ENCODE results near the gene GOT1. TPM values are rescaled to one million over a fixed set of nuclear protein-coding genes. Genes with fewer than 3 reads are reported as not detected.

Gene GOT1
- total RNA-seq, 1 donor from 2014 or later = 35.9 TPM

DNA sequence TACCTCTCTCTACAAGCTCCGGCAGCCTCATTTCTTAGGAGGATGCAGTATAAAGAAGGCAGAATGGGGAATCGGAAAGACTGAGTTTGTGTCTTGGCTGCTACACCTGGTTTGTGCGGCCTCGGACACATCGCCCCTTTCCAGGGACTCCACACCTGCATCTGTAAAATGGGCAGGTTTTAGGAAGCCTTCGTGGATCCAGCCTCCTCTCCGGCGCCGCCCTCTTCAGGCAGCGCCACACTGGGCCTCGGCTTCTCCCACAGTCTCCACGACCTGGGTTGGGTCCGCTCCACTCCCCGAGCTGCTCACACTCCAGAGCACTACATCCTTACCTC, 341 bp downstream of the GOT1 start:
- peak overlapping the region; percentile 94 for H3K27ac Mint-ChIP-seq
- intact Hi-C loops (cut with micrococcal nuclease) = loop anchor here (1.0 to 10.0 kb wide), 8 partner anchors 38 to 1295 kb away; partner anchors contain the start of genes COX15, CUTC, ENTPD7 and HPS1
- H3K4me3 Mint-ChIP-seq = peak overlapping the region; percentile 99
- peaks cover 26% of the 10 kb centered on the region for H3K4me1 Mint-ChIP-seq (ENCODE audit: low read depth)
- DNase-seq (ENCODE audit: low spot score) = no peak
- peaks cover 3% of the 10 kb centered on the region for H3K27me3 Mint-ChIP-seq (ENCODE audit: insufficient read depth)
- peaks cover 2% of the 10 kb centered on the region for H3K36me3 Mint-ChIP-seq (ENCODE audit: low read depth)
- H3K9me3 Mint-ChIP-seq = no peaks in the 10 kb centered on the region

DNA sequence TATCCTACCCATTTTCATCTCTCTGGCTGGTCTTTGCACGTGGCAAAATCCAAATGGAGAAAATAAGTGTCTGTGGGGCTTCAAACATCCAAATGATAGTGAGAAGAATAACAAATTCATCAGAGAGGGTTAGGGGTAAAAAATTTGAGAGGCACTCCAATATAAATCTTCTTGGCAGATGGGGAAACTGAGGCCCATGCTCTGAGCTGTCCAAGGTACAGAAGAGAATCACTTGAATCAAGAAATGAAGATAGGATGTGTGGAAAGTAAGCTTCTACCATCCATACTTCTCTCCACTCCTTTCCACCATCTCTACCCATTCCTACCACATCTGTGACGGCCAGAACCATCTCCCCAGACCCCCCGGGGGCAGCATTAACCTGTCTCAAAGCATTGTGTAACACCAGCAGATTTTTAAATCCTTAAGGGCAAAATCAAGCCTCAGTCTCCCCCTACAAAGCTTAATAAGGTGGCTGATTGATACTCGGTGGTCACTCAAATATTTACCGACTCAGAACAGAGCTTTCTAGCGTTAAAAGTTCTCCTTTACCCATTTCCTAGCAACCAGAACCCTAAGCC, 818 bp downstream of the GOT1 start:
- H3K9me3 Mint-ChIP-seq = no peaks in the 10 kb centered on the region
- H3K27me3 Mint-ChIP-seq (ENCODE audit: insufficient read depth) = peaks cover 3% of the 10 kb centered on the region
- peak overlapping the region; percentile 99 for H3K4me3 Mint-ChIP-seq
- H3K27ac Mint-ChIP-seq = peak overlapping the region; percentile 94
- no peak for DNase-seq (ENCODE audit: low spot score)
- H3K36me3 Mint-ChIP-seq (ENCODE audit: low read depth) = peaks cover 6% of the 10 kb centered on the region
- H3K4me1 Mint-ChIP-seq (ENCODE audit: low read depth) = peaks cover 26% of the 10 kb centered on the region
- intact Hi-C loops (cut with micrococcal nuclease) = loop anchor here (1.0 to 10.0 kb wide), 8 partner anchors 37 to 1295 kb away; partner anchors contain the start of genes COX15, CUTC, ENTPD7 and HPS1

DNA sequence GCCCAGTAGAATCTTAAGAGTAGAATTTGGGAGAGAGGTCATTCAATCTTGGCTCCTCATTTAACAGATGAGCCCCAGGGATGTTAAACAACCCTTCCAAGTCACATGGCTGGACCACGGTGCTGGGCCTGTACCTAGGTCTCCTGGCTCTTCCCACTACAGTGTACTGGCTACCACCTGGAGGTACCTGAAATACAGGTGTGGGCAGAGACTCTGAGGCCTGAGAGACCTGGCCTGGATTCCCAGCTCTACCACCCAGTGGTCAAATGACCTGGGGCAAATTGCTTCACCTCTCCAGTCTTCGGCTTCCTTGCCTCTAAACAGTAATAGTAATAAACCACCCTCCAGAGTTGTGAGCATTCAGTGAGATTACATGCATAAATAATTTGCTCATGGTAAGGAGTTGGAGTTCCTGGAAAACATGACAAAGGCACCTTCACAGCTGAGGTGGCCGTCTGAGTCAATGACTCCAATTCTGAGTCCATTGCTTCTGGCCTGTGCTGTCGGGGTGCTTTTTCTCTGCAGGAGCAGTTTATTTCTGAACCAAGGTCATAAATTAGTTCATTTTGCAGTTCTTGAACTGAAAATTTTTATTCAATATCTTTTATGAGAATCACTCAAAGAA, 2.7 kb downstream of the GOT1 start:
- DNase-seq (ENCODE audit: low spot score) = no peak
- Mint-ChIP-seq H3K4me1 (ENCODE audit: low read depth) (peaks cover 26% of the 10 kb centered on the region), H3K36me3 (ENCODE audit: low read depth) (peaks cover 7% of the 10 kb centered on the region), H3K4me3 (no peak overlapping the region), H3K27me3 (ENCODE audit: insufficient read depth) (peaks cover 3% of the 10 kb centered on the region), H3K9me3 (no peaks in the 10 kb centered on the region), H3K27ac (no peak overlapping the region)
- intact Hi-C loops (cut with micrococcal nuclease) = no loop called here

DNA sequence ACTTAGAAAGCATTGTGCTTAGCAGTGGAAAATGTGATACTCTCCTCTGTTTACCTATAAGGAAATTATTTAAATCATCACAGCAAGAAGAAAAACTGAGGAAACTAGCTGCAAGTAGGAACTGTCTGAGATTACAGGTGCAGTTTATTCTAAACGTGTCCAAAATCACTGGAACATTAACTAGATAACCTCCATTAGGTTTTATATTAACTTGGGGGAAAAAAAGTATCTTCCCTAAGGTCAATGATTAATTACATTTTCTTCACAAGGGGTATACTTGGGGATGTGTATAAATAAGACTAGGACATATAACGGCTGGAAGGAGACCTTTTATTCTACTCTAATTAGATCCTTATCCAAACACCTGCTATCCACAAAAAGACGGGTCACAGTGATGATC, 3.7 kb downstream of the GOT1 start:
- Mint-ChIP-seq H3K4me3 (no peak overlapping the region), H3K4me1 (ENCODE audit: low read depth) (peaks cover 19% of the 10 kb centered on the region), H3K36me3 (ENCODE audit: low read depth) (peaks cover 7% of the 10 kb centered on the region), H3K9me3 (no peaks in the 10 kb centered on the region), H3K27me3 (ENCODE audit: insufficient read depth) (peaks cover 3% of the 10 kb centered on the region), H3K27ac (no peak overlapping the region)
- DNase-seq (ENCODE audit: low spot score) = no peak
- intact Hi-C loops (cut with micrococcal nuclease) = no loop called here

DNA sequence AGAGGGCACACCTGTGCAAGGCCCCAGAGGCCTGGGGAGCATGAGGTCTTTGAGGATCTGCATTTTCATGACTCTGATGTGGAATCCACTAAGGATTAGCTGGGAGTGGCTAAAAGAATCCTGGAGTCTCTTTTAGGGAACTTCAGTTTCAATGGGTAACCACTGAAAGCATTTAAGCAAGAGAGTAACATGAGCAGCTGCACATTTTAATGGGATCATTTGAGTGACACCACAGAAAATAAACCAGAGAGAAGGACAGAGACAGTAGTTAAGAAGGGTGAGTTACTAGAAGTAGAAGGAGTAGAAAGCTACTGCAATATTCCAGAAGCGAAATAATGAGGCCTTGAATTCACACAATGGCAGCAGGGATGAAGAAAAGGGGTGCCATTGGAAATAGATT, 5.2 kb downstream of the GOT1 start:
- Mint-ChIP-seq H3K4me1 (ENCODE audit: low read depth) (peaks cover 12% of the 10 kb centered on the region), H3K27ac (no peak overlapping the region), H3K4me3 (no peak overlapping the region), H3K27me3 (ENCODE audit: insufficient read depth) (no peaks in the 10 kb centered on the region), H3K36me3 (ENCODE audit: low read depth) (peaks cover 10% of the 10 kb centered on the region), H3K9me3 (no peaks in the 10 kb centered on the region)
- no peak for DNase-seq (ENCODE audit: low spot score)
- intact Hi-C loops (cut with micrococcal nuclease) = no loop called here

DNA sequence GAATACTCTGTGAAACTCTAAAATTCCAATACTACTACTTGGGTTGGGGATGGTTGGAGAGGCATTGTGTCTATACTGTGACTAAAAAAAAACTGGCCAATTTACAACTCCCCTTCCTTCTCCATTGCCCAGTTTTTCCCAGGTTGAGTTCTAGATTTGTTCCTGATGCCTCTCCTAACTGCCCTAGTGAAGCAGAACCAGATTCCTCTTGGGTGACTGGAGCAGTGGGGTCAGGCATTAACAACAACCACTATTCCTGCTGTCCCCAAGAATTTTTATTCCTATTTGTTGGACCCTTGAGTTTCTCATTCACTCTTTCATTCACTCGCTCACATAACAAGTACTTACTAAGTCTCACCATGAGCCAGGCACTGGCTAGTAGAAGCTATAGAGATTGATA, 5.8 kb downstream of the GOT1 start:
- intact Hi-C loops (cut with micrococcal nuclease) = no loop called here
- H3K9me3 Mint-ChIP-seq = no peaks in the 10 kb centered on the region
- peaks cover 15% of the 10 kb centered on the region for H3K36me3 Mint-ChIP-seq (ENCODE audit: low read depth)
- H3K27ac Mint-ChIP-seq = no peak overlapping the region
- no peak overlapping the region for H3K4me3 Mint-ChIP-seq
- DNase-seq (ENCODE audit: low spot score) = no peak
- no peaks in the 10 kb centered on the region for H3K27me3 Mint-ChIP-seq (ENCODE audit: insufficient read depth)
- peaks cover 7% of the 10 kb centered on the region for H3K4me1 Mint-ChIP-seq (ENCODE audit: low read depth)

DNA sequence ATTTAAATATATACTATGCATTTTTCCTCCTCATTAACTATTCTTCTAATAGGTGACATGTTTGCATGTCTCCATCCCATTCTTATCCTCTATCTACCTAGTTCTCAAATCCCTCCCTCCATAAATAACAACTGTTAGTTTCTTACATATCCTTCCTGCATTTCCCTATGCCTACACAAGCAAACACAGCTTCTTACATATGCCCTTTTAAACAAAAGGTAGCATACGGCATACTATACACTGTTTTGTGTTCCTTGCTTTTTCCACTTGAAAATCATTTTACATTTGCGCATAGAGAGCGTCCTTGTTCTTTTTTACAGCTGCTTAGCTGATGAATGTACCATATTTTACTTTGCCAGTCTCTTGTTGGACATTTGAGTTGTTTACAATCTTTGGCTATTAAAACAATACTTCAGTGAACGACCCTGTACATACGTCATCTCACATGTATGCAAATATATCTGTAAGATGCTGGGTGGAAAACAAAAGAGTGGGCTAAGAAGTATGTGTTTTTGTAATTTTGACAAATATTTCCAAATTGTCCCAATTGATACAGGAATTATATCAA, 7.8 kb downstream of the GOT1 start:
- intact Hi-C loops (cut with micrococcal nuclease) = no loop called here
- Mint-ChIP-seq H3K4me3 (no peak overlapping the region), H3K4me1 (ENCODE audit: low read depth) (no peaks in the 10 kb centered on the region), H3K27ac (no peak overlapping the region), H3K9me3 (no peaks in the 10 kb centered on the region), H3K27me3 (ENCODE audit: insufficient read depth) (no peaks in the 10 kb centered on the region), H3K36me3 (ENCODE audit: low read depth) (peaks cover 29% of the 10 kb centered on the region)
- DNase-seq (ENCODE audit: low spot score) = no peak

DNA sequence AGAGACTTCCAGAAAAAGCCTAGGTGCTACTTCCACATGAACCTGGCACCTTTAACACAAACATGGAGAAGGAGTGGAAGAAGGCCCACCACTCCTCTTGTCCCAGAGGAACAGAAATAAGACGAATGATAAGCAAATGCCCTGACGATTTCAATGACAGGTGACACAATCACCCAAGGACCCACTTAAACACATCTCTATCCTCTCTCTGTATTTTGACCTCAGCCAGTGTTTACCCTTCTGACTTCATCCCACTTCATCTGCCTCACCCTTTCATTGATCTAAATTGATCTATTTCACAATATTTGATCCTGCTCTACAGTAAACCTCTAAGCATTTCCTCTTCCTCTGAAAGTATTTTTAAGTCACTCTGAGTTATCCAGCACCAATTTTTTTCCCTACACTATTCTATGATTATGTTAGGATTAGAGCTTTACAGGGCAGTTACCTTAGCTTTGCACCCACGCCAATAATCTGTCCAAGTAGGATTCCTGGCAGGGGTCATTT, 9.1 kb downstream of the GOT1 start:
- no peaks in the 10 kb centered on the region for H3K4me1 Mint-ChIP-seq (ENCODE audit: low read depth)
- H3K9me3 Mint-ChIP-seq = no peaks in the 10 kb centered on the region
- no peaks in the 10 kb centered on the region for H3K27me3 Mint-ChIP-seq (ENCODE audit: insufficient read depth)
- peaks cover 35% of the 10 kb centered on the region for H3K36me3 Mint-ChIP-seq (ENCODE audit: low read depth)
- H3K27ac Mint-ChIP-seq = no peak overlapping the region
- H3K4me3 Mint-ChIP-seq = no peak overlapping the region
- intact Hi-C loops (cut with micrococcal nuclease) = no loop called here
- no peak for DNase-seq (ENCODE audit: low spot score)

DNA sequence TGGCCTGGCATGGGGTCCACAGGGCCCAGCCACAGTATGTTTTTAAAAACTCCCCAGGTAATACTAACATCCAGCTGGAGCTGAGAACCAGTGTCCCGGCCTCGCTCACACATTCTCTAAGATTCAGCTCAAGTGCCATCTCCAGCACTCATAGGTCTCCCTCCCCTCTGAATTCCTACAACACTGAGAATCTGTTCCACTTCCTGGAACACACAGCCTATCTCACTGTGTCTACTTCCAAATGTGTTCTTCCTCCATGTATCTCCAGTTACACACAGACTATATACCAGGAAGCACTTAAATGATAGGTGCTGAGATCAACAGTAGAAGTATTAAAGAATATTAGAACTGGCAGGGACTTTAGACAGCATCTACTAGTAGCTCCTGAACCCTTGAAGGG, 10.7 kb downstream of the GOT1 start:
- no peak overlapping the region for H3K27ac Mint-ChIP-seq
- intact Hi-C loops (cut with micrococcal nuclease) = no loop called here
- H3K27me3 Mint-ChIP-seq (ENCODE audit: insufficient read depth) = no peaks in the 10 kb centered on the region
- H3K9me3 Mint-ChIP-seq = no peaks in the 10 kb centered on the region
- DNase-seq (ENCODE audit: low spot score) = no peak
- H3K36me3 Mint-ChIP-seq (ENCODE audit: low read depth) = peaks cover 32% of the 10 kb centered on the region
- H3K4me1 Mint-ChIP-seq (ENCODE audit: low read depth) = no peaks in the 10 kb centered on the region
- no peak overlapping the region for H3K4me3 Mint-ChIP-seq

DNA sequence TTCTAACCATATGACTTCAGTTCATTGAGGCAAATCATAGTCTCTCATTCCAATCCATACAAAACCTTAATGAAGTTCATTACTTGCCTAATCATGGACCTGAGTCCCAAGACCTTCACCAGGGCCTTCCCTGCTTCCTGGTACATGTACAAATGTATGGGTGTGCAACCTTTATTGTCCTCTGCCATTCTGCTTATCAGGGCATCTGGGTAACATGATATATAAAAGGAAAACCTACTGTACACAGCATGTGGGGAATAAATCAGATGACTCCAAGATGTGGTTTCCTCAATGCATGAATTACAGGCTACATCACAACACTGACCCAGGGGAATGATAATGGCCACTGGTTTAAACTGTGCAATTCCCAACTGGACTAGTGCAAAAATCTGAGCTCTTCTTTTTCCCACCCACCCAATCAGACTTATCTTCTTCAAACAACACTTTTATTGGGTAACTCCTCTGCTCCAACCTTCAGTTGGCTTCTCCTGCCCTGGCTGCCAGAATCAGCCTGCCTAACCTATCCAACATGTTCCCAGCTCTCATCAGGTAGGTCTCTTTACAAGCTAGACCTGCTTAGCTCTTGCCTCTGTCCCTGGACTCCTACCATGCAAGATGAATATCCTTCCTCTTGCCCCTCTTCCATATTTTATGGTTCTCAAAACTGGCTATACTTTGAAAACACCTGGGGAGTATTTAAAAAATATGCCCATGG, 11.4 kb downstream of the GOT1 start:
- Mint-ChIP-seq H3K27ac (no peak overlapping the region), H3K9me3 (no peaks in the 10 kb centered on the region), H3K36me3 (ENCODE audit: low read depth) (peaks cover 30% of the 10 kb centered on the region), H3K4me1 (ENCODE audit: low read depth) (no peaks in the 10 kb centered on the region), H3K27me3 (ENCODE audit: insufficient read depth) (no peaks in the 10 kb centered on the region), H3K4me3 (no peak overlapping the region)
- DNase-seq (ENCODE audit: low spot score) = no peak
- intact Hi-C loops (cut with micrococcal nuclease) = no loop called here

DNA sequence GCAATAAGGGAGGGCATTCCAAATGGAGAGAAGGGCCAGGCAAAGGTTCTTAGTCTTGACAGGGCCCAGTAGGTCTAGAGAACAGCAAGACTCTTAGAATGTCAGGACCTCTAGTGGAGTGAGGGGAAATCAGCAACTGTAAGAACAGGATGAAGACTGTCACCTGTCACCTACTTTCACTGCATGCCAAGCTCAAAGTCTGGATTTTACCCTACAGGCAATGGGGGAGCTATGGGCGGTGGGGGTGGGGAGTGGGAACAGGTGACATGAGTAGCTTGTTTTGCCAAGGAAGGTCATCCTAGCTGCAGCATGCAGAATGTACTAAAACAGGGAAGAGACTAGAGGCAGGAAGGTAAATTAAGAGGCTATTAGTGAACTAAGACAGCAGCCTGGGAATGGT, 18.3 kb downstream of the GOT1 start:
- intact Hi-C loops (cut with micrococcal nuclease) = no loop called here
- Mint-ChIP-seq H3K36me3 (ENCODE audit: low read depth) (peaks cover 8% of the 10 kb centered on the region), H3K27me3 (ENCODE audit: insufficient read depth) (no peaks in the 10 kb centered on the region), H3K4me1 (ENCODE audit: low read depth) (no peaks in the 10 kb centered on the region), H3K27ac (no peak overlapping the region), H3K4me3 (no peak overlapping the region), H3K9me3 (no peaks in the 10 kb centered on the region)
- DNase-seq (ENCODE audit: low spot score) = no peak

DNA sequence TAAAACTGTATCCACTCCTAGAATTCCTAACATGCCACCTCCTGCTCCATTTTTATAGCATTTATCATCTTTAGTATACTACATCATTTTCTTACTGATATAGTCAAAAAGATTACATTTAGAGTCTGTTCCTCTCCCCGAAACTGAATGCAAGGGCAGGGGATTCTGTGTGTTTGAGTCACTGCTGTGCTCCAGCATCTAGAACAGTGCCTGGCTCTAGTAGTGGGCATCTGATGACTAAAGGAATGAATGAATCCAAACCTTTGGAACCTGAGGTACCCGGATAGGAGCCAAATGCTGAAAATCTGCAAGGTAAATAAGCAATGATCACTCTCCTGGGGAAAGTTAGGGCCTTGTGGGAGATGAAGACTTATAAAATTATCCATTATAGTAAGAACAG, 18.9 kb downstream of the GOT1 start:
- peaks cover 7% of the 10 kb centered on the region for H3K36me3 Mint-ChIP-seq (ENCODE audit: low read depth)
- intact Hi-C loops (cut with micrococcal nuclease) = no loop called here
- no peak overlapping the region for H3K4me3 Mint-ChIP-seq
- H3K27ac Mint-ChIP-seq = no peak overlapping the region
- no peak for DNase-seq (ENCODE audit: low spot score)
- no peaks in the 10 kb centered on the region for H3K9me3 Mint-ChIP-seq
- H3K27me3 Mint-ChIP-seq (ENCODE audit: insufficient read depth) = no peaks in the 10 kb centered on the region
- no peaks in the 10 kb centered on the region for H3K4me1 Mint-ChIP-seq (ENCODE audit: low read depth)

DNA sequence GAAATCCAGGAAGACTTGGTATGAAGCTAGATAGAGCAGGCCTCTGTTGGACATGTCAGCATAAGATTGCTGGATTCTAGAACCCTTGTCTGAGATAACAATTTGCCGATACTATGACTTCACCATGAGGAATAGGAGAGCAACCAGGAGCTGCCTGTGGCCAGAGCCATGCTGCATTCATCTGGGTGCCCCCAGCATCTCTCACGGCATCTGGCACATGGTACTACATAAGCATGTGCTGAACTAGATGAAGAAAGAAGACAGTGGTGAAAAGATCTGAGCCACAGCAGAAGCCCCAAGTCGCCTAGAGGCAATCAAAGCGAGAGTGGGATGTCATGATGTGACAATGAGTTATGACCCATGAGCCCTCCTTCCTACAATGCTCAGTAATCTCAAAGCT, 19.5 kb downstream of the GOT1 start:
- Mint-ChIP-seq H3K27me3 (ENCODE audit: insufficient read depth) (no peaks in the 10 kb centered on the region), H3K36me3 (ENCODE audit: low read depth) (peaks cover 1% of the 10 kb centered on the region), H3K4me1 (ENCODE audit: low read depth) (no peaks in the 10 kb centered on the region), H3K9me3 (no peaks in the 10 kb centered on the region), H3K27ac (no peak overlapping the region), H3K4me3 (no peak overlapping the region)
- DNase-seq (ENCODE audit: low spot score) = no peak
- intact Hi-C loops (cut with micrococcal nuclease) = no loop called here

Data from activated T-helper 1 cell treated with anti-CD3 and anti-CD28 coated beads, Interleukin-12 subunit alpha, Interleukin-12 subunit beta, Interleukin-2, Interleukin-4 antibody, amounts not matched to agents 30 ng/mL and 10 ng/mL and 1 ng/mL, durations not matched to agents 14 hours and 24 hours and 36 hours (primary cell).